Endothelial cell of umbilical vein (primary cell): ENCODE results near the gene LRP11. TPM values are rescaled to one million over a fixed set of nuclear protein-coding genes. Genes with fewer than 3 reads are reported as not detected.

Experiments used
- BruUV-seq: library from RNA; stranded (reverse); fragments of 400-500 nt; replicated peaks from 2 replicates; lab custom pipeline; 2021; lab: Mats Ljungman, UMichigan
- CTCF ChIA-PET: fragments of 300-600, 350-600 bp; sonication (Branson Sonifier 250); formaldehyde crosslinking; loops from one replicate; lab custom pipeline; 2021; ENCODE audit warnings: antibody characterized with exemption, inconsistent platforms; lab: Charles Lee
- POLR2A ChIA-PET: fragments of 300-600, 350-600 bp; sonication (Branson Sonifier 250); formaldehyde crosslinking; loops from one replicate; lab custom pipeline; 2021; ENCODE audit warnings: antibody characterized with exemption, inconsistent platforms; lab: Charles Lee
- DNase-seq: peaks from one replicate; pipeline ENCODE4 v3.0.0-alpha.2; 2011; ENCODE audit warnings: low read depth, low spot score
- FAIRE-seq: peaks from 2 replicates; lab custom pipeline; 2011; peaks lifted over from hg19 to GRCh38; lab: Jason Lieb, UNC
- H2AFZ ChIP-seq: 2 replicates; pipeline ENCODE4 v1.6.0; 2012; ENCODE audit warnings: low read depth, low read length, control low read depth, inconsistent platforms
- H3K27ac ChIP-seq: 2 replicates; pipeline ENCODE4 v1.5.1; 2011; ENCODE audit warnings: low read depth, mild to moderate bottlenecking, control low read depth, low read length, moderate library complexity; ENCODE audit not compliant: insufficient read depth
- H3K27me3 ChIP-seq, 2 experiments: 2 replicates each; pipeline versions ENCODE4 v1.6.0 to v1.6.1; 2011; ENCODE audit warnings: low read length in 2 of 2, mixed read lengths in 1 of 2; ENCODE audit not compliant: control insufficient read depth in 2 of 2, insufficient read depth in 2 of 2
- H3K36me3 ChIP-seq, 2 experiments: 2 replicates in 1 of 2; 3 replicates in 1 of 2; pipeline ENCODE4 v1.5.1; 2011; ENCODE audit warnings: low read length in 2 of 2, mild to moderate bottlenecking in 1 of 2, moderate library complexity in 1 of 2; ENCODE audit not compliant: control insufficient read depth in 2 of 2, insufficient read depth in 2 of 2; ENCODE audit errors: extremely low read depth in 1 of 2
- H3K4me1 ChIP-seq: 3 replicates; pipeline ENCODE4 v1.5.1; 2011; ENCODE audit warnings: mild to moderate bottlenecking, low read length; ENCODE audit not compliant: control insufficient read depth, insufficient read depth; ENCODE audit errors: extremely low read depth
- H3K4me2 ChIP-seq: 2 replicates; pipeline ENCODE4 v1.6.1; 2011; ENCODE audit warnings: low read length, control low read depth, mixed read lengths; ENCODE audit not compliant: insufficient read depth
- H3K4me3 ChIP-seq, 3 experiments: fragments of 200-600 bp in 1 of 3; sonication (generic), shearing (Covaris generic) in 1 of 3; replicated peaks in 1 of 3; 2 replicates each; pipeline ENCODE4 v1.5.1; 2011 to 2016; ENCODE audit warnings: control low read depth in 3 of 3, low read length in 3 of 3, mild to moderate bottlenecking in 2 of 3, inconsistent platforms in 1 of 3, low read depth in 1 of 3, moderate library complexity in 1 of 3; ENCODE audit not compliant: insufficient read depth in 1 of 3
- H3K79me2 ChIP-seq: 2 replicates; pipeline ENCODE4 v1.6.0; 2012; ENCODE audit warnings: low read length, inconsistent platforms; ENCODE audit not compliant: control insufficient read depth, insufficient read depth
- H3K9ac ChIP-seq: replicated peaks from 2 replicates; pipeline ENCODE3; 2011; ENCODE audit warnings: low read length, control low read depth; ENCODE audit not compliant: insufficient read depth; ENCODE audit errors: extremely low read depth
- H3K9me1 ChIP-seq: replicated peaks from 3 replicates; pipeline ENCODE4 v1.6.0; 2011; ENCODE audit warnings: mild to moderate bottlenecking, low read length; ENCODE audit not compliant: control insufficient read depth, insufficient read depth; ENCODE audit errors: extremely low read depth
- H3K9me3 ChIP-seq: replicated peaks from 2 replicates; pipeline ENCODE4 v1.5.1; 2012; ENCODE audit warnings: low read length, inconsistent platforms; ENCODE audit not compliant: control insufficient read depth, insufficient read depth
- H4K20me1 ChIP-seq: replicated peaks from 2 replicates; pipeline ENCODE3; 2011; ENCODE audit warnings: mild to moderate bottlenecking, low read length; ENCODE audit not compliant: control insufficient read depth, insufficient read depth; ENCODE audit errors: extremely low read depth
- CTCF ChIP-seq, 2 donors: IDR thresholded peaks; 1 replicate in 1 of 2; 2 replicates in 1 of 2; pipeline ENCODE4 v1.5.1; 2011; ENCODE audit warnings: low read length in 2 of 2, mild to moderate bottlenecking in 2 of 2, moderate library complexity in 2 of 2, control low read depth in 1 of 2, inconsistent platforms in 1 of 2, low read depth in 1 of 2; ENCODE audit not compliant: insufficient read depth in 1 of 2; ENCODE audit errors: extremely low read depth in 1 of 2
- EZH2 ChIP-seq: IDR thresholded peaks from 2 replicates; pipeline ENCODE4 v1.6.1; 2012; ENCODE audit warnings: borderline replicate concordance, low read depth, mild to moderate bottlenecking, moderate library complexity, low read length, inconsistent platforms; ENCODE audit not compliant: severe bottlenecking
- FOS ChIP-seq: IDR thresholded peaks from 2 replicates; pipeline ENCODE4 v1.6.1; 2011; ENCODE audit warnings: mild to moderate bottlenecking, low read length, moderate library complexity, borderline replicate concordance; ENCODE audit not compliant: insufficient read depth
- GATA2 ChIP-seq: IDR thresholded peaks from 2 replicates; pipeline ENCODE4 v1.7.0; 2011; ENCODE audit warnings: low read depth, mild to moderate bottlenecking, moderate library complexity, mixed read lengths, low read length; ENCODE audit not compliant: insufficient read length, insufficient read depth
- JUN ChIP-seq: IDR thresholded peaks from 2 replicates; pipeline ENCODE4 v1.6.1; 2011; ENCODE audit warnings: borderline replicate concordance, low read depth; ENCODE audit not compliant: insufficient read length, insufficient read depth
- MAX ChIP-seq: IDR thresholded peaks from 2 replicates; pipeline ENCODE4 v1.6.1; 2011; ENCODE audit not compliant: insufficient read depth, insufficient read length
- MYC ChIP-seq: IDR thresholded peaks from one replicate; pipeline ENCODE4 v1.6.1; 2011; ENCODE audit warnings: mild to moderate bottlenecking, low read depth, low read length
- POLR2A ChIP-seq: IDR thresholded peaks from 2 replicates; pipeline ENCODE4 v1.6.1; 2012; ENCODE audit warnings: low read depth, mild to moderate bottlenecking, control low read depth, low read length
- POLR2AphosphoS5 ChIP-seq: IDR thresholded peaks from 2 replicates; pipeline ENCODE4 v1.6.1; 2012; ENCODE audit warnings: low read depth, mild to moderate bottlenecking, control low read depth, low read length, moderate library complexity; ENCODE audit not compliant: insufficient read depth
- dilution Hi-C: fragments of 300-500 bp; cut with MboI; formaldehyde crosslinking; loops from one replicate; pipeline ENCODE4 v1.15.0; 2019; ENCODE audit warnings: low sequenced_read_pairs; ENCODE audit not compliant: extremely low pct_ligation_motif_present
- intact Hi-C: fragments of 100-400 bp; cut with micrococcal nuclease; formaldehyde crosslinking; loops from one replicate; pipeline ENCODE4 v1.10.0; 2022
- polyA plus RNA-seq, 4 experiments: library from polyadenylated mRNA; depleted of rRNA in 3 of 4; stranded (reverse) in 3 of 4; unstranded in 1 of 4; fragments of >200 nt; gene quantifications; 2 replicates each; pipeline versions ENCODE4 v1.2.1 to v1.2.3, GENCODE V29; 2011 to 2012; ENCODE audit warnings: missing spikeins in 1 of 4
- total RNA-seq: library from RNA; stranded (reverse); gene quantifications from 2 replicates; pipeline ENCODE4 v1.2.3, GENCODE V29; 2021

LRP11 gene
- total and polyA plus RNA-seq, 2 donors (not counting 3 experiments of a cell fraction or from before 2014, with no cell fraction given): 23.1 to 59.1 TPM

DNA sequence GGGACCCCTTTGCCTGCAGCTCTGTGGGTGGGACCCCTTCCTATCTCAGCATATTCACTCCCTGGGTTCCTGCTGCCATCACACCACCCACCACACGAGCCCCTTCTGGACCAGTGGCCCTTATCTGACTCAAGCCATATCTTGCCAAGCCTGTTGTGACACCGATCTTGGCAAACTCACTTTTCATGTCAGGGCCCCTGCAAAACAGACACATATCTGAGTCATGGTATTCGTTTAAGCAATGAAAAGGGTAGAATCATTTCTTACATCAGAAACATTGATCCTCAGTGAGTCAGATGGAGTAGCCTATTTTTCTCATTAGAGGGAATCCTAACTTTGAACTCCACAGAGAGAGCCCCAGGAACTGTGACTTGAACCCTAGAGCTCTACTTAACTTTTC, 23.2 kb upstream of the LRP11 start:
- Histone ChIP-seq H3K9me1 (no peaks in the 10 kb centered on the region), H3K27me3 (peaks cover 2 to 11% of the 10 kb centered on the region in 2 experiments), H3K4me1 (no peaks in the 10 kb centered on the region), H2AFZ (no peak overlapping the region), H3K9ac (no peak overlapping the region), H3K9me3 (no peaks in the 10 kb centered on the region), H3K36me3 (no peaks in the 10 kb centered on the region), H4K20me1 (no peaks in the 10 kb centered on the region), H3K27ac (no peak overlapping the region), H3K79me2 (no peaks in the 10 kb centered on the region), H3K4me2 (no peak overlapping the region), H3K4me3 (no peak overlapping the region)
- ChIA-PET POLR2A (no interaction called here), CTCF (no interaction called here)
- dilution Hi-C loops: no loop called here
- DNase-seq (no peak), FAIRE-seq (no peak)
- TF ChIP-seq EZH2 (no peak), POLR2AphosphoS5 (no peak), FOS (no peak), GATA2 (no peak), CTCF (IDR thresholded peaks at IDR 0.05; ENCODE audit: extremely low read depth in 1 of 2, insufficient read depth in 1 of 2, low read depth in 1 of 2, low read length in 2 of 2) (no peak)
- intact Hi-C loops: no loop called here
- no TSS peak for BruUV-seq

GRCh38 chr6:149885888-149886287, 21.7 kb upstream of the LRP11 start:
- POLR2A ChIA-PET: no interaction called here
- H3K4me1 ChIP-seq: no peaks in the 10 kb centered on the region
- no peak overlapping the region for H3K9ac ChIP-seq
- no TSS peak for BruUV-seq
- FAIRE-seq (no peak), DNase-seq (no peak)
- no peaks in the 10 kb centered on the region for H3K36me3 ChIP-seq
- H3K9me3 ChIP-seq: no peaks in the 10 kb centered on the region
- no peaks in the 10 kb centered on the region for H4K20me1 ChIP-seq
- TF ChIP-seq JUN (no peak), FOS (no peak), EZH2 (no peak), MAX (no peak), GATA2 (no peak), CTCF (IDR thresholded peaks at IDR 0.05; ENCODE audit: extremely low read depth in 1 of 2, insufficient read depth in 1 of 2, low read depth in 1 of 2, low read length in 2 of 2) (no peak), MYC (no peak), POLR2AphosphoS5 (no peak), POLR2A (no peak)
- H3K4me3 ChIP-seq: no peak overlapping the region
- H3K27ac ChIP-seq: no peak overlapping the region
- H3K27me3 ChIP-seq: peaks cover 2 to 8% of the 10 kb centered on the region in 2 experiments
- no peaks in the 10 kb centered on the region for H3K79me2 ChIP-seq
- H3K9me1 ChIP-seq: no peaks in the 10 kb centered on the region
- H2AFZ ChIP-seq: no peak overlapping the region
- dilution Hi-C loops: no loop called here
- intact Hi-C loops: no loop called here
- CTCF ChIA-PET: interaction anchor here (1.3 kb wide), 1 partner anchor 31 kb away, joined by 3 read pairs; no protein-coding TSS in a partner anchor
- H3K4me2 ChIP-seq: no peak overlapping the region
